SK-N-SH (cell line): ENCODE data around the gene INHBB. TPM values are rescaled to one million over a fixed set of nuclear protein-coding genes. Genes with fewer than 3 reads are reported as not detected.

Experiments used
- CTCF ChIA-PET: fragments of 300-600, 350-600 bp; formaldehyde crosslinking; extraction: SDS; loops from one replicate; lab custom pipeline; 2021; lab: Yijun Ruan, JAX
- POLR2A ChIA-PET: fragments of 350-600 bp; sonication (Branson Sonifier 250); formaldehyde crosslinking; extraction: SDS; loops from one replicate; lab custom pipeline; 2020; ENCODE audit warnings: antibody characterized with exemption, inconsistent platforms; lab: Yijun Ruan, JAX
- DNase-seq: peaks from one replicate; pipeline ENCODE4 v3.0.0; 2012
- H2AFZ ChIP-seq: fragments of 200-600 bp; sonication (generic); 2 replicates; pipeline ENCODE4 v1.8.1; 2016; ENCODE audit warnings: antibody characterized with exemption, mild to moderate bottlenecking, low read depth
- H3F3A ChIP-seq: fragments of 200-600 bp; sonication (generic); replicated peaks from 2 replicates; pipeline ENCODE3; 2016; ENCODE audit warnings: antibody characterized with exemption, mild to moderate bottlenecking; ENCODE audit not compliant: insufficient read depth
- H3K27ac ChIP-seq, 2 experiments: fragments of 200-500 bp in 1 of 2; fragments of 200-600 bp in 1 of 2; sonication (Bioruptor generic) in 1 of 2; sonication (generic), shearing (Covaris generic) in 1 of 2; 2 replicates each; pipeline versions ENCODE4 v1.5.1 to v1.6.1; 2014 to 2016; ENCODE audit warnings: low read depth in 2 of 2, inconsistent platforms in 1 of 2, low read length in 1 of 2, mild to moderate bottlenecking in 1 of 2, mixed read lengths in 1 of 2
- H3K27me3 ChIP-seq: fragments of 200-600 bp; sonication (generic), shearing (Covaris generic); 2 replicates; pipeline ENCODE4 v1.6.1; 2016; ENCODE audit warnings: mixed run types; ENCODE audit not compliant: insufficient read depth
- H3K36me3 ChIP-seq, 2 experiments: fragments of 200-500 bp in 1 of 2; fragments of 200-600 bp in 1 of 2; sonication (Bioruptor generic) in 1 of 2; sonication (generic) in 1 of 2; replicated peaks in 1 of 2; 2 replicates each; pipeline versions ENCODE3 to v1.5.1; 2014 to 2016; ENCODE audit warnings: low read length in 1 of 2, mild to moderate bottlenecking in 1 of 2; ENCODE audit not compliant: insufficient read depth in 2 of 2, control insufficient read depth in 1 of 2
- H3K4me1 ChIP-seq, 2 experiments: fragments of 200-500 bp in 1 of 2; fragments of 200-600 bp in 1 of 2; sonication (Bioruptor generic) in 1 of 2; sonication (generic), shearing (Covaris generic) in 1 of 2; 2 replicates each; pipeline versions ENCODE4 v1.5.1 to v1.6.1; 2014 to 2016; ENCODE audit warnings: low read depth in 1 of 2, low read length in 1 of 2, mixed run types in 1 of 2; ENCODE audit not compliant: insufficient read depth in 2 of 2, control insufficient read depth in 1 of 2
- H3K4me2 ChIP-seq: fragments of 200-600 bp; sonication (generic), shearing (Covaris generic); 2 replicates; pipeline ENCODE4 v1.6.1; 2017; ENCODE audit warnings: mixed run types
- H3K4me3 ChIP-seq, 2 experiments: fragments of 200-500 bp in 1 of 2; fragments of 200-600 bp in 1 of 2; sonication (Bioruptor generic) in 1 of 2; sonication (generic), shearing (Covaris generic) in 1 of 2; 2 replicates each; pipeline versions ENCODE4 v1.5.1 to v1.8.1; 2014 to 2016; ENCODE audit warnings: low read depth in 2 of 2, inconsistent platforms in 1 of 2, low read length in 1 of 2, mild to moderate bottlenecking in 1 of 2, mixed read lengths in 1 of 2, moderate library complexity in 1 of 2
- H3K79me2 ChIP-seq: fragments of 200-600 bp; sonication (generic); 2 replicates; pipeline ENCODE4 v1.8.1; 2017; ENCODE audit warnings: mild to moderate bottlenecking; ENCODE audit not compliant: insufficient read depth
- H3K9ac ChIP-seq: fragments of 200-600 bp; sonication (generic); 2 replicates; pipeline ENCODE4 v1.6.1; 2017; ENCODE audit warnings: mixed run types
- H3K9me2 ChIP-seq: fragments of 200-600 bp; sonication (generic); 2 replicates; pipeline ENCODE4 v1.6.1; 2017; ENCODE audit warnings: mixed run types
- H3K9me3 ChIP-seq: fragments of 200-600 bp; sonication (generic); 2 replicates; pipeline ENCODE4 v1.6.1; 2017; ENCODE audit warnings: mixed run types, mild to moderate bottlenecking, moderate library complexity
- H4K20me1 ChIP-seq: fragments of 200-600 bp; sonication (generic); 2 replicates; pipeline ENCODE4 v1.6.1; 2017; ENCODE audit warnings: mild to moderate bottlenecking, mixed run types; ENCODE audit not compliant: insufficient read depth
- EZH2phosphoT487 ChIP-seq: fragments of 200-600 bp; sonication (generic); IDR thresholded peaks from 2 replicates; pipeline ENCODE4 v1.6.1; 2017; ENCODE audit warnings: low read depth, mixed run types, mild to moderate bottlenecking, antibody characterized with exemption, moderate library complexity, borderline replicate concordance
- GABPA ChIP-seq: IDR thresholded peaks from 2 replicates; pipeline ENCODE4 v1.4.0; 2012; ENCODE audit warnings: low read depth, mild to moderate bottlenecking
- IRF3 ChIP-seq: fragments of 150-350 bp; IDR thresholded peaks from 2 replicates; pipeline ENCODE4 v1.6.1; 2016; ENCODE audit warnings: mild to moderate bottlenecking, low read depth, low read length
- JUND ChIP-seq: IDR thresholded peaks from 2 replicates; pipeline ENCODE4 v1.4.0; 2012
- MEF2A ChIP-seq: IDR thresholded peaks from 2 replicates; pipeline ENCODE4 v1.4.0; 2012; ENCODE audit warnings: low read depth, borderline replicate concordance
- MXI1 ChIP-seq: IDR thresholded peaks from 2 replicates; pipeline ENCODE4 v1.6.1; 2012; ENCODE audit warnings: mild to moderate bottlenecking, low read depth, low read length, improper control_type of control experiment
- PBX3 ChIP-seq: IDR thresholded peaks from 2 replicates; pipeline ENCODE4; 2012
- RXRA ChIP-seq: IDR thresholded peaks from 2 replicates; pipeline ENCODE4 v1.4.0; 2012; ENCODE audit warnings: low read depth, mild to moderate bottlenecking, borderline replicate concordance
- SIN3A ChIP-seq: IDR thresholded peaks from 2 replicates; pipeline ENCODE4 v1.6.1; 2012; ENCODE audit warnings: low read depth, mild to moderate bottlenecking, low read length, moderate library complexity, borderline replicate concordance
- SMC3 ChIP-seq: IDR thresholded peaks from 2 replicates; pipeline ENCODE4 v1.6.1; 2012; ENCODE audit warnings: low read depth, low read length, improper control_type of control experiment
- TCF12 ChIP-seq: IDR thresholded peaks from 2 replicates; pipeline ENCODE4 v1.4.0; 2012
- USF2 ChIP-seq: fragments of 150-350 bp; IDR thresholded peaks from 2 replicates; pipeline ENCODE4 v1.6.1; 2017; ENCODE audit warnings: antibody characterized with exemption, low read length, low read depth, borderline replicate concordance
- YY1 ChIP-seq: IDR thresholded peaks from 2 replicates; pipeline ENCODE4 v1.4.0; 2012; ENCODE audit warnings: low read depth, mild to moderate bottlenecking
- WGBS: methylation state at CpG from one replicate; pipeline ENCODE4 v1.1.6; 2017; ENCODE audit warnings: low lambda C conversion rate; 5-methylcytosine and 5-hydroxymethylcytosine counted together
- polyA plus RNA-seq, 3 experiments: library from polyadenylated mRNA; depleted of rRNA; stranded (reverse); fragments of >200 nt; gene quantifications; 2 replicates each; pipeline ENCODE4 v1.2.3, GENCODE V29; 2012
- TF ChIP-seq, protein P1 (sequence below): fragments of 200-600 bp; sonication (generic); IDR thresholded peaks from 2 replicates; pipeline ENCODE4 v1.6.1; 2017; ENCODE audit warnings: antibody characterized with exemption, mild to moderate bottlenecking, moderate library complexity

INHBB gene
- polyA plus RNA-seq, 1 of the 3 experiments (the other 2 are of a cell fraction): 0.03 TPM

GRCh38 chr2:120344214-120344975 lies 1.5 kb upstream of the INHBB start:
- POLR2A ChIA-PET: no interaction called here
- H3K9ac ChIP-seq: no peak overlapping the region
- CTCF ChIA-PET: interaction anchor here (0.9 to 6.2 kb wide), 22 partner anchors 8 to 735 kb away, joined by 3 to 167 read pairs (median 6); no protein-coding TSS in a partner anchor
- peaks cover 0 to 14% of the 10 kb centered on the region in 2 experiments; a peak in 1 of 4 replicates for H3K4me1 ChIP-seq
- H4K20me1 ChIP-seq: no peaks in the 10 kb centered on the region
- H3K27ac ChIP-seq: no peak overlapping the region
- no peak overlapping the region for H2AFZ ChIP-seq
- H3K4me3 ChIP-seq: peak overlapping the region; percentile 35 to 41; a peak in 2 of 4 replicates
- peaks cover 56% of the 10 kb centered on the region for H3K27me3 ChIP-seq
- WGBS: 3% methylated on average over 19 of the region's 75 CpGs
- TF ChIP-seq USF2 (no peak), YY1 (no peak)
- H3K79me2 ChIP-seq: no peaks in the 10 kb centered on the region
- H3K4me2 ChIP-seq: peak overlapping the region; percentile 62; the same call in 1 of the 2 replicates
- peak; percentile 73 for DNase-seq
- no peaks in the 10 kb centered on the region for H3K9me3 ChIP-seq
- H3F3A ChIP-seq: no peaks in the 10 kb centered on the region
- no peaks in the 10 kb centered on the region for H3K36me3 ChIP-seq
- H3K9me2 ChIP-seq: no peaks in the 10 kb centered on the region

DNA sequence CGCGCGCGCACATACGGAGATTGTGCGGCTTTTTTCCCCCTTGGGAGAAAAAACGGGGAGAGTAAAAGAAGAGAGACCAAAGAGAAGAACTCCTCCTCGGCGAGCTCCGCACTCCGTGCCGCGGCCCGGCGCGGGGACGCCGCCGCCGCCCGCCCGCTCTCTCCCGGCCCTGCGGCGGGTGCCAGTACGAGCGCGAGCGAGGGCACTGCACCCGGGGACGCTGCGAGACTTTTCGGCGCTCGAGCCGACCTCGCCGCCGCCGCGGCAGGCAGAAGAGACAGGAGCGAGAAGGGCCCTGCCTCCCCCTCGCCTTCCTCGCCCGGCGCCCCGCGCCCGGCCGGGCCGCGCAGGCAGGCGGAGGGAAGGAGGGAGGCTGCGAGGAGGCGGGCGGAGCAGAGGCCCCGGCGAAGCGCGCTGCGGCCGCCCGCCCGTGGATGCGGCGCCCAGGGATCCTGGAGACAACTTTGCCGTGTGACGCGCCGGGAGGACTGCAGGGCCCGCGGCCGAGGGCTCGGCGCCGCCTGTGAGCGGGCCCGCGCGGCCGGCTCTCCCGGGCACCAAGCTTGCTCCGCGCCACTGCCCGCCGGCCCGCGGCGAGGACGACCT lies 857 bp upstream of the INHBB start:
- H3K4me2 ChIP-seq: peak overlapping the region; percentile 62; the same call in 1 of the 2 replicates
- no peaks in the 10 kb centered on the region for H3K36me3 ChIP-seq

GRCh38 chr2:120345608-120346007 lies 328 bp upstream of the INHBB start:
- H3K27me3 ChIP-seq: peaks cover 49% of the 10 kb centered on the region
- H3F3A ChIP-seq: no peaks in the 10 kb centered on the region
- no peak overlapping the region for H3K4me2 ChIP-seq
- no peak overlapping the region for H3K27ac ChIP-seq
- ChIA-PET CTCF (interaction anchor here (4.1 to 6.2 kb wide), 2 partner anchors 13 to 336 kb away, joined by 41 to 167 read pairs; no protein-coding TSS in a partner anchor), POLR2A (interaction anchor here (0.6 kb wide), 1 partner anchor 185 kb away, joined by 3 read pairs; no protein-coding TSS in a partner anchor)
- H4K20me1 ChIP-seq: no peaks in the 10 kb centered on the region
- H3K9ac ChIP-seq: no peak overlapping the region
- peaks cover 0 to 14% of the 10 kb centered on the region in 2 experiments; a peak in 1 of 4 replicates for H3K4me1 ChIP-seq
- no peaks in the 10 kb centered on the region for H3K79me2 ChIP-seq
- no peaks in the 10 kb centered on the region for H3K9me3 ChIP-seq
- 0% methylated on average over 14 of the region's 62 CpGs for WGBS
- H3K36me3 ChIP-seq: no peaks in the 10 kb centered on the region
- DNase-seq: no peak
- H2AFZ ChIP-seq: no peak overlapping the region
- H3K4me3 ChIP-seq: peak overlapping the region in 1 of 2 experiments; percentile 35; a peak in 2 of 4 replicates
- H3K9me2 ChIP-seq: no peaks in the 10 kb centered on the region
- TF ChIP-seq, protein P1, sequence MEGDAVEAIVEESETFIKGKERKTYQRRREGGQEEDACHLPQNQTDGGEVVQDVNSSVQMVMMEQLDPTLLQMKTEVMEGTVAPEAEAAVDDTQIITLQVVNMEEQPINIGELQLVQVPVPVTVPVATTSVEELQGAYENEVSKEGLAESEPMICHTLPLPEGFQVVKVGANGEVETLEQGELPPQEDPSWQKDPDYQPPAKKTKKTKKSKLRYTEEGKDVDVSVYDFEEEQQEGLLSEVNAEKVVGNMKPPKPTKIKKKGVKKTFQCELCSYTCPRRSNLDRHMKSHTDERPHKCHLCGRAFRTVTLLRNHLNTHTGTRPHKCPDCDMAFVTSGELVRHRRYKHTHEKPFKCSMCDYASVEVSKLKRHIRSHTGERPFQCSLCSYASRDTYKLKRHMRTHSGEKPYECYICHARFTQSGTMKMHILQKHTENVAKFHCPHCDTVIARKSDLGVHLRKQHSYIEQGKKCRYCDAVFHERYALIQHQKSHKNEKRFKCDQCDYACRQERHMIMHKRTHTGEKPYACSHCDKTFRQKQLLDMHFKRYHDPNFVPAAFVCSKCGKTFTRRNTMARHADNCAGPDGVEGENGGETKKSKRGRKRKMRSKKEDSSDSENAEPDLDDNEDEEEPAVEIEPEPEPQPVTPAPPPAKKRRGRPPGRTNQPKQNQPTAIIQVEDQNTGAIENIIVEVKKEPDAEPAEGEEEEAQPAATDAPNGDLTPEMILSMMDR: no peak
- no peak for TF ChIP-seq PBX3
- no peak for TF ChIP-seq MXI1
- no peak for TF ChIP-seq TCF12
- TF ChIP-seq RXRA: no peak
- TF ChIP-seq IRF3: no peak
- TF ChIP-seq SIN3A: no peak
- TF ChIP-seq SMC3: no peak
- no peak for TF ChIP-seq MEF2A
- TF ChIP-seq EZH2phosphoT487: no peak
- no peak for TF ChIP-seq GABPA

More for the DNA sequence above, 857 bp upstream of the INHBB start:
- H3K4me1 ChIP-seq: peaks cover 0 to 14% of the 10 kb centered on the region in 2 experiments; a peak in 1 of 4 replicates
- H3F3A ChIP-seq: no peaks in the 10 kb centered on the region
- no peaks in the 10 kb centered on the region for H3K9me2 ChIP-seq
- DNase-seq: peak; percentile 76
- no peaks in the 10 kb centered on the region for H3K79me2 ChIP-seq
- H4K20me1 ChIP-seq: no peaks in the 10 kb centered on the region
- H3K9ac ChIP-seq: no peak overlapping the region
- H2AFZ ChIP-seq: 0 out of 2 replicates have a peak overlapping the region, but pooled peaks have one; percentile 41
- ChIA-PET CTCF (interaction anchor here (0.9 to 6.2 kb wide), 13 partner anchors 12 to 734 kb away, joined by 3 to 167 read pairs (median 10); no protein-coding TSS in a partner anchor), POLR2A (no interaction called here)
- H3K4me3 ChIP-seq: peak overlapping the region; percentile 35 to 41
- WGBS: 1% methylated on average over 24 of the region's 90 CpGs
- no peak for TF ChIP-seq JUND
- peak; percentile 83; the same call in 1 of the 2 replicates for TF ChIP-seq EZH2phosphoT487
- H3K27me3 ChIP-seq: peaks cover 49% of the 10 kb centered on the region
- H3K9me3 ChIP-seq: no peaks in the 10 kb centered on the region
- H3K27ac ChIP-seq: no peak overlapping the region
